SH-SY5Y (cell line): ENCODE data around the gene SPRED3.

Experiments
- GATA2 ChIP-seq: IDR thresholded peaks from 2 replicates; pipeline ENCODE4 v1.6.1; 2011; ENCODE audit warnings: mild to moderate bottlenecking, low read depth, low read length
- GATA3 ChIP-seq: IDR thresholded peaks from 2 replicates; pipeline ENCODE4 v1.6.1; 2011; ENCODE audit warnings: low read depth, mild to moderate bottlenecking, low read length, moderate library complexity

- TF ChIP-seq GATA2 (no peak), GATA3 (no peak)
These were observed 11.9 kb downstream of the SPRED3 start for GRCh38 chr19:38400361-38400760.
